K562 (cell line): ENCODE measurements around the gene LANCL1. TPM values are rescaled to one million over a fixed set of nuclear protein-coding genes. Genes with fewer than 3 reads are reported as not detected.

Experiments used
- ATAC-seq: fragments of 200-7000 bp; cut with Tn5 transposase; 3 replicates; pipeline ENCODE4 v1.9.1; 2020; ENCODE audit warnings: moderate library complexity
- Bru-seq: library from RNA; stranded (reverse); fragments of 400-500 nt; gene quantifications from one replicate; lab custom pipeline; 2021; lab: Mats Ljungman, UMichigan
- BruChase-seq, 2 experiments: library from RNA; stranded (reverse); fragments of 400-500 nt; gene quantifications; one replicate each; lab custom pipeline; 2021; lab: Mats Ljungman, UMichigan
- BruUV-seq: library from RNA; stranded (reverse); fragments of 400-500 nt; replicated peaks from 2 replicates; lab custom pipeline; 2021; lab: Mats Ljungman, UMichigan
- CTCF ChIA-PET: fragments of 300-600 bp; formaldehyde crosslinking; extraction: SDS; loops from one replicate; lab custom pipeline; 2021; ENCODE audit warnings: low intra/inter-chr PET ratio; lab: Yijun Ruan, JAX
- POLR2A ChIA-PET: fragments of 300-600, 350-650 bp; sonication (Branson Sonifier 250); formaldehyde crosslinking; extraction: SDS; loops from one replicate; lab custom pipeline; 2021; ENCODE audit warnings: antibody characterized with exemption, inconsistent platforms; lab: Yijun Ruan, JAX
- DNase-seq, 4 experiments: peaks; one replicate each; pipeline versions ENCODE4 v3.0.0 to v3.0.0-alpha.2; 2011 to 2018; ENCODE audit warnings: low spot score in 3 of 4, mixed read lengths in 3 of 4; ENCODE audit errors: extremely low read depth in 1 of 4
- FAIRE-seq: peaks from 2 replicates; lab custom pipeline; 2011; peaks lifted over from hg19 to GRCh38; lab: Jason Lieb, UNC
- H2AFZ ChIP-seq: 2 replicates; pipeline ENCODE4 v1.6.0; 2011; ENCODE audit warnings: low read depth, low read length, control low read depth, inconsistent platforms
- H3K27ac ChIP-seq: fragments of 200-600 bp; 3 replicates; pipeline ENCODE4 v1.8.0; 2011; ENCODE audit warnings: low read depth, mild to moderate bottlenecking, control low read depth, inconsistent platforms, low read length, moderate library complexity, mixed read lengths; ENCODE audit errors: extremely low read depth
- H3K27me3 ChIP-seq, 2 experiments: fragments of 300-600 bp in 1 of 2; 2 replicates in 1 of 2; 3 replicates in 1 of 2; pipeline versions ENCODE4 v1.6.0 to v1.8.0; 2011; ENCODE audit warnings: inconsistent platforms in 2 of 2, low read length in 2 of 2, mild to moderate bottlenecking in 1 of 2, mixed read lengths in 1 of 2, moderate library complexity in 1 of 2; ENCODE audit not compliant: control insufficient read depth in 2 of 2, insufficient read depth in 2 of 2
- H3K36me3 ChIP-seq: fragments of 300-600 bp; 3 replicates; pipeline ENCODE4 v1.8.0; 2011; ENCODE audit warnings: mild to moderate bottlenecking, low read length, inconsistent platforms; ENCODE audit not compliant: control insufficient read depth, insufficient read depth
- H3K4me1 ChIP-seq, 2 experiments: fragments of 200-600 bp in 1 of 2; replicated peaks in 1 of 2; 2 replicates in 1 of 2; 3 replicates in 1 of 2; pipeline versions ENCODE4 v1.5.1 to v1.8.0; 2011; ENCODE audit warnings: inconsistent platforms in 2 of 2, low read length in 2 of 2, mild to moderate bottlenecking in 1 of 2, mixed read lengths in 1 of 2, moderate library complexity in 1 of 2; ENCODE audit not compliant: control insufficient read depth in 2 of 2, insufficient read depth in 2 of 2
- H3K4me2 ChIP-seq: 2 replicates; pipeline ENCODE4 v1.6.1; 2011; ENCODE audit warnings: low read length, control low read depth, inconsistent platforms, mixed read lengths; ENCODE audit not compliant: insufficient read depth
- H3K4me3 ChIP-seq: fragments of 200-600 bp; sonication (generic), shearing (Covaris generic); 2 replicates; pipeline ENCODE4 v1.5.1; 2016; ENCODE audit warnings: control low read depth, inconsistent platforms
- H3K79me2 ChIP-seq: fragments of 200-600 bp; 3 replicates; pipeline ENCODE4 v1.8.0; 2011; ENCODE audit warnings: low read length, inconsistent platforms; ENCODE audit not compliant: control insufficient read depth, insufficient read depth
- H3K9ac ChIP-seq, 2 experiments: 2 replicates each; pipeline versions ENCODE4 v1.6.0 to v1.6.1; 2011; ENCODE audit warnings: low read depth in 2 of 2, low read length in 2 of 2, control low read depth in 1 of 2, inconsistent platforms in 1 of 2, mild to moderate bottlenecking in 1 of 2, mixed read lengths in 1 of 2; ENCODE audit not compliant: insufficient read depth in 1 of 2
- H3K9me1 ChIP-seq: one replicate; pipeline ENCODE4 v1.6.0; 2011; ENCODE audit warnings: inconsistent platforms, mild to moderate bottlenecking, low read length, moderate library complexity; ENCODE audit not compliant: control insufficient read depth, insufficient read depth
- H3K9me3 ChIP-seq: replicated peaks from 2 replicates; pipeline ENCODE4 v1.5.1; 2011; ENCODE audit warnings: low read depth, low read length, inconsistent platforms; ENCODE audit not compliant: control insufficient read depth, insufficient read depth
- H4K20me1 ChIP-seq: replicated peaks from 2 replicates; pipeline ENCODE4 v1.6.1; 2011; ENCODE audit warnings: low read length, inconsistent platforms, mixed read lengths; ENCODE audit not compliant: control insufficient read depth, insufficient read depth
- CTCF ChIP-seq, 3 experiments: IDR thresholded peaks in 2 of 3; conservative IDR thresholded peaks in 1 of 3; 2 replicates each; pipeline ENCODE4 v1.5.1; 2011 to 2012; ENCODE audit warnings: low read length in 3 of 3, mild to moderate bottlenecking in 3 of 3, control low read depth in 2 of 3, improper control_type of control experiment in 1 of 3, inconsistent platforms in 1 of 3, low read depth in 1 of 3, mixed read lengths in 1 of 3, moderate library complexity in 1 of 3; ENCODE audit not compliant: insufficient read depth in 2 of 3
- FOS ChIP-seq: IDR thresholded peaks from 3 replicates; pipeline ENCODE4 v1.6.1; 2011; ENCODE audit not compliant: insufficient read length; ENCODE audit errors: extremely low read depth
- GTF2B ChIP-seq: IDR thresholded peaks from 2 replicates; pipeline ENCODE4 v1.6.1; 2011; ENCODE audit not compliant: insufficient read length; ENCODE audit errors: extremely low read depth
- SAFB2 ChIP-seq: fragments of 200-400 bp; formaldehyde crosslinking; IDR thresholded peaks from 2 replicates; pipeline ENCODE4 v1.6.1; 2018; ENCODE audit warnings: borderline replicate concordance, low read length, low read depth, moderate library complexity; ENCODE audit not compliant: severe bottlenecking
- UBTF ChIP-seq, 2 experiments: IDR thresholded peaks; 2 replicates each; pipeline ENCODE4 v1.6.1; 2012; ENCODE audit warnings: improper control_type of control experiment in 2 of 2, low read depth in 2 of 2, low read length in 2 of 2, borderline replicate concordance in 1 of 2
- ZNF121 ChIP-seq: sonication (generic); formaldehyde crosslinking; conservative IDR thresholded peaks from 2 replicates; pipeline ENCODE4 v1.8.0; 2022; ENCODE audit warnings: missing genetic modification reagents
- WGBS: fragments of 100-300 bp; shearing (Covaris generic); methylation state at CpG from one replicate; pipeline ENCODE4 v1.1.6; 2016; ENCODE audit warnings: low coverage, mixed read lengths; ENCODE audit not compliant: insufficient coverage; ENCODE audit errors: missing lambda C conversion rate; 5-methylcytosine and 5-hydroxymethylcytosine counted together
- in situ Hi-C: fragments of 300-500 bp; cut with MboI; formaldehyde crosslinking; loops from 4 replicates; pipeline ENCODE4 v1.15.0; 2018; ENCODE audit warnings: inconsistent platforms, mixed read lengths
- intact Hi-C: fragments of 100-400 bp; cut with micrococcal nuclease; formaldehyde crosslinking; loops from 2 replicates; pipeline ENCODE4 v1.14.2; 2022
- long read RNA-seq, 3 experiments: library from polyadenylated mRNA in 2 of 3; library from RNA in 1 of 3; unstranded in 2 of 3; stranded (forward) in 1 of 3; transcript quantifications; one replicate each; pipeline ENCODE4 v2.0.0, GENCODE V29; 2019 to 2022
- polyA minus RNA-seq, 3 experiments: library from RNA; depleted of rRNA, polyadenylated mRNA; stranded (reverse); fragments of >200 nt; gene quantifications; 2 replicates each; pipeline ENCODE4 v1.2.3, GENCODE V29; 2011
- polyA plus RNA-seq, 8 experiments: library from polyadenylated mRNA; depleted of rRNA in 4 of 8; stranded (reverse) in 5 of 8; unstranded in 3 of 8; fragments of >200 nt; fragmentation: Nextera tagmentation in 2 of 8; fragmentation: Illumina TruSeq in 1 of 8; extraction: Ambion mirVana in 2 of 8; extraction: Trizol in 1 of 8; gene quantifications; 2 replicates each; pipeline versions ENCODE4 v1.2.1 to v1.2.3, GENCODE V29; 2011 to 2014; ENCODE audit warnings: inconsistent platforms in 1 of 8, missing spikeins in 1 of 8
- total RNA-seq, 7 experiments: library from RNA; depleted of rRNA in 6 of 7; stranded (reverse); fragments of >200 nt in 6 of 7; fragmentation: Illumina TruSeq in 2 of 7; extraction: Trizol in 2 of 7; gene quantifications; 2 replicates each; pipeline versions ENCODE4 v1.2.1 to v1.2.3, GENCODE V29; 2011 to 2021; ENCODE audit warnings: low replicate concordance in 1 of 7

Gene LANCL1
- 10.5 and 14.3 TPM in 2 replicates for total RNA-seq (2011; cell fraction: chromatin; rRNA removed; ENCODE audit: low replicate concordance)
- 7.5 and 9.7 TPM in 2 replicates for total RNA-seq (2011; cell fraction: nucleolus; rRNA removed)
- 11.1 and 20.4 TPM in 2 replicates for total RNA-seq (2011; cell fraction: nucleoplasm; rRNA removed)
- total RNA-seq (2014; rRNA removed), result 15.3 and 15.9 TPM in 2 replicates
- 35.9 and 40.9 TPM in 2 replicates for total RNA-seq (2014; rRNA removed; fragmentation: Illumina TruSeq; extraction: Trizol)
- 28.1 and 28.4 TPM in 2 replicates for total RNA-seq (2015; rRNA removed; fragmentation: Illumina TruSeq; extraction: Trizol)
- total RNA-seq (2021), result 35.6 and 37.5 TPM in 2 replicates
- polyA plus RNA-seq (2011; rRNA removed), result 46.9 and 56.3 TPM in 2 replicates
- polyA plus RNA-seq (2011; cell fraction: cytosol; rRNA removed), result 30.0 and 38.4 TPM in 2 replicates
- 20.3 and 34.9 TPM in 2 replicates for polyA plus RNA-seq (2011; cell fraction: nucleus; rRNA removed)
- 22.5 and 30.1 TPM in 2 replicates for polyA plus RNA-seq (2012)
- polyA plus RNA-seq (2014; fragmentation: Illumina TruSeq; extraction: Trizol), result 34.1 and 40.3 TPM in 2 replicates
- 10 to 100 TPM; 22.4 to 30.1 TPM for polyA plus RNA-seq (2014; fragmentation: Nextera tagmentation; extraction: Ambion mirVana)
- polyA plus RNA-seq (2014; rRNA removed), result 22.2 and 24.0 TPM in 2 replicates
- polyA minus RNA-seq (2011; rRNA and poly(A)+ RNA removed), result 79.9 and 83.2 TPM in 2 replicates
- polyA minus RNA-seq (2011; cell fraction: cytosol; rRNA and poly(A)+ RNA removed), result 31.9 and 32.4 TPM in 2 replicates
- polyA minus RNA-seq (2011; cell fraction: nucleus; rRNA and poly(A)+ RNA removed), result 7.7 and 13.8 TPM in 2 replicates
- percentile 70 among the genes with signal in this experiment for Bru-seq, nascent RNA
- percentile 74 among the genes with signal in this experiment for BruChase-seq, experiment 1, labeled RNA remaining after a 2-hour chase
- BruChase-seq, experiment 2, labeled RNA remaining after a 6-hour chase, result percentile 73 among the genes with signal in this experiment
- long read RNA-seq, experiment 1, full-length matches to known transcripts, result 68 of 109 reads
- long read RNA-seq, experiment 1, partial matches to known transcripts, result 11 of 109 reads
- long read RNA-seq, experiment 1, other reads (novel, unspliced or antisense), result 30 of 109 reads
- long read RNA-seq, experiment 2, full-length matches to known transcripts, result 1 of 27 reads
- long read RNA-seq, experiment 2, partial matches to known transcripts, result 0 of 27 reads
- long read RNA-seq, experiment 2, other reads (novel, unspliced or antisense), result 26 of 27 reads
- long read RNA-seq, experiment 3, full-length matches to known transcripts, result 8 of 12 reads
- long read RNA-seq, experiment 3, partial matches to known transcripts, result 0 of 12 reads
- long read RNA-seq, experiment 3, other reads (novel, unspliced or antisense), result 4 of 12 reads

DNA sequence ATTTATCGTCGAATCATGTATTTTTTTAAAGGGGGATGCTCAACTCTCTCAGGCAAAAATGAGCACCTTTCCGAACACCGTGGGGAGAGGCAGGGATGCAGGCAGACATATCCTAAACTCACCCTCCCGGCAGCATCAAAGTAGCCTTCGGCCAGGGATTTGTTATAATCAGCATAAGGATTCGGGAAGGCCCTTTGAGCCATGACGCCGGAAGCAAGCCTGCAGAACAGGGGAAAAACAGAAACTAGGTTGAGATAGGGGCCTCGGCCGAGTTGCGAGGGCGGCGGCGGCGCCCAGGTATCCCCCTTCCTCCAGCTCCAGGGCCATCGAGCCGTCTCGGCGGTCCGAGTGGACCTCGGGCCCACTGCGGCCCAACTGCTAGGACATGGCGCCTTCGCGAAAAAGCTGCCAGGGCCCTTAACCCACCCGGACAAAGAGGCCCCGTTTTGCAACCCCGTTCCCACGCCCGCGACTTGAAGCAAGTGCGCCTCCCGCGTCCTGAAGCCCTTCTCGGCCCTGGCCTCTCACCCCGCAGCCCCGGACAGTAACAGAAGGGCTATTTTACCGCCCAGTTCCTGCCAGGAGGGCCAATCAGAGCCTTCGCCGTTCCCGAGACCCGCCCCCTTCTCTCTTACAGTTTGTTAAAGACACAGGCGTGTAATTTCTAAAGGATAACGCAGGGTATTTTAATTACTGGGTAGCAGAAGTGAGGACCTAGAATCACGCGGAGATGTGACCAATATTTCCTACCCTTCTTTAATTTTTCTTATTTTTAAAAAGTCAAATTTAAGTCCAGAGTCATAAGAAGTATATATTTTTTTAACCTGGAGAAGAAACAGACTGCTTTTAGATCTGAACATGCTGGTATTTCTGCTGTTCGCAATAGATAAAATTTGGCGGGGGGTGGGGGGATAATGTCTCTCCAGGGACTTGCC is at the start of gene LANCL1:
TSS of gene LANCL1 (minus strand) at position 566 of the 935 bp plus-strand sequence. CDS start at position 203, 363 bp downstream.
- Histone ChIP-seq H3K27me3 (no peaks in the 10 kb centered on the region), H2AFZ (peak within 1 kb of the TSS; percentile 94), H4K20me1 (no peaks in the 10 kb centered on the region), H3K36me3 (peaks cover 9% of the 10 kb centered on the region; the same call in 2 of the 3 replicates), H3K9ac (peak within 1 kb of the TSS; percentile 67 to 92), H3K79me2 (peaks cover 9% of the 10 kb centered on the region), H3K27ac (peak within 1 kb of the TSS; percentile 73), H3K4me3 (peak within 1 kb of the TSS; percentile 71), H3K9me1 (no peaks in the 10 kb centered on the region), H3K4me1 (peaks cover 0 to 4% of the 10 kb centered on the region in 2 experiments; a peak in 3 of 5 replicates), H3K9me3 (no peaks in the 10 kb centered on the region), H3K4me2 (peak within 1 kb of the TSS; percentile 82)
- peak; percentile 99 for ATAC-seq
- FAIRE-seq, result peak; percentile 95
- peak; percentile 88 to 91 (median 89) for DNase-seq
- intact Hi-C loops, result no loop called here
- CTCF ChIA-PET, result no interaction called here
- in situ Hi-C loops, result no loop called here
- BruUV-seq, result TSS peak; percentile 74
- WGBS, result 2% methylated on average over 24 of the region's 49 CpGs
- POLR2A ChIA-PET, result no interaction called here
- TF ChIP-seq CTCF (IDR thresholded peaks at IDR 0.05 in 2 of 3, conservative IDR thresholded peaks at IDR 0.05 in 1 of 3; ENCODE audit: insufficient read depth in 2 of 3, low read depth in 1 of 3, low read length in 3 of 3) (no peak), FOS (peak; percentile 5), SAFB2 (no peak), UBTF (IDR thresholded peaks at IDR 0.05; ENCODE audit: borderline replicate concordance in 1 of 2, low read depth in 2 of 2, low read length in 2 of 2) (0 out of 4 replicates have a peak, but pooled peaks of 1 of the 2 experiments have one; percentile 28), ZNF121 (CRISPR knock-in tag) (no peak), GTF2B (peak; percentile 16)
